OCI-M1 (cell line): ENCODE results near the gene CD2AP.
"Not testable (repeated sequence)": the region's sequence is repeated elsewhere in the genome, so short reads cannot be mapped to it uniquely, and the experiment has no call there.

Experiments used
- DNase-seq: peaks from one replicate; lab custom pipeline; 2025; lab: John Stamatoyannopoulos, UW

Gene CD2AP

GRCh38 chr6:47477497-47478232 lies at the start of gene CD2AP:
Gene CD2AP (plus strand): TSS chr6:47477789. CDS start chr6:47478245, 456 bp downstream.
- DNase-seq, result peak; percentile 95

DNA sequence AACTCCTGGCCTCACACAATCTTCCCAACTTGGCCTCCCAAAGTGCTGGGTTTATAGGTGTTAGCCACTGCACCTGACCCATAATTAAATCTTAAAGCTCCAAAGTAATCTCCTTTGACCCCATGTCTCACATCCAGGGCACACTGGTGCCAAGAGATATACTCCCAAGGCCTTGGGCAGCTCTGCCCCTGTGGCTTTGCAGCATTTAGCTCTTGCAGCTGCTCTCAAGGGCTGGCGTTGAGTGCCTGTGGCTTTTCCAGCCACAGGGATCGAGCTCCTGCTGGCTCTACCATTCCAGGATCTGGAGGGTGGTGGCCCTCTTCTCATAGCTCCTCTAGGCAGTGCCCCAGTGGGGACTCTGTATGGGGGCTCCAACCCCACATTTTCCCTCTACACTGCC lies 49.3 kb upstream of the CD2AP start:
- no peak for DNase-seq

- DNase-seq, result no peak
Observed at GRCh38 chr6:47428746-47429664, 48.6 kb upstream of the CD2AP start.

DNA sequence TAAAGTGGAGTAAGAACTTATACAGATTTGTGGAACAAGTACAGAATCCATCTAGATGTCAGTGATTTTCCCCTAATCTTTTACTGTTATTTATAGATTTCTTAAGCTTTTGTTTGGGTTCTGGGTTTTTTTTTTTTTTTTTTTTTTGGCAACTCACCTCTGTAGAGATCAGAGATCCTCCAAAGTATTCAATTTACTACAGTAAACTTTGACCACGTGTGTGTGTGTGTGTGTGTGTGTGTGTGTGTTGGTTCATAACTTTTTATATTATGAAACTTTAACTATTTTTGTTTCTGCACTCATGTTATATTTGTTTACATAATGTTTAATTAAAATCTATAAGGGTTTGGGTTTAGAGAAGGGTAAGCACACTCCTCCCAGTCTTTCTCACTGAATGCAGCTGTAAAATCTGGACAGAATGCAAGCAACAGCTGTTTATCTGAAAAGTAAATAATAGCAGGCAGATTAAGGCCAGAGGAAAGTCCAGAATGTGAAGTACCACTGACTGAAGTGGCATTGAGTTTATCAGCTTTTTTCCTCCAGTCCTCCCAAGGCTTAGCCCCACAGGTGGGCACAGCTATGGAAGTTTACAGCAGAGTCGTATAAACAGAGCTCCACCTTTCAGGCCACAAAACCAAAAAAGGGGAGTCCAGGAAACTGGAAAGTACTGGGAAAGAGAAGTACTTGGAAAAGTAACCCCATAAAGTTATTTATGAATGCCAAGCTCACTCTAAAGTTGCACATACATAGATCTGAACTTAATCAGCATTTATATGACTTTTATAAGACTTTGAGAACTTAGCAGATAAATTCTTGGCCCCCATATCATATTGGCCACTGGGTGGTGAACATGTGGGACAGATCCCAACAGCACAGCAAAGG lies 43.0 kb upstream of the CD2AP start:
- no peak for DNase-seq

DNA sequence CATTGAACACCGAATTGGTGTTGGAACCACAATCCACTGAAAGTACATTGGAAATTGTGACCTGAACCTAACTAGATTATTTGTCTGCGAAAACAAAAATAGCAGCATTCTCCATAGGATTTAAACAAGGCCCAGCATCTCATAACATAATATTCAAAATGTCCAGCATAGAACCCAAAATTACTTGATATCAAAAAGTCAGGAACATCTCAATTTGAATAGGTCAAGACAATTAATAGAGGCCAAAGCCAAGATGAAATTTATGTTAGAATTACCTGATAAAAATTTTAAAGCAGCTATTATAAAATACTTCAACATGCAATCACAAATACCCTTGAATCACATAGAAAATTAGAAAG lies 42.4 kb upstream of the CD2AP start:
- no peak for DNase-seq

- peak; percentile 69 for DNase-seq
Observed at GRCh38 chr6:47437592-47437991, 40.0 kb upstream of the CD2AP start.

DNA sequence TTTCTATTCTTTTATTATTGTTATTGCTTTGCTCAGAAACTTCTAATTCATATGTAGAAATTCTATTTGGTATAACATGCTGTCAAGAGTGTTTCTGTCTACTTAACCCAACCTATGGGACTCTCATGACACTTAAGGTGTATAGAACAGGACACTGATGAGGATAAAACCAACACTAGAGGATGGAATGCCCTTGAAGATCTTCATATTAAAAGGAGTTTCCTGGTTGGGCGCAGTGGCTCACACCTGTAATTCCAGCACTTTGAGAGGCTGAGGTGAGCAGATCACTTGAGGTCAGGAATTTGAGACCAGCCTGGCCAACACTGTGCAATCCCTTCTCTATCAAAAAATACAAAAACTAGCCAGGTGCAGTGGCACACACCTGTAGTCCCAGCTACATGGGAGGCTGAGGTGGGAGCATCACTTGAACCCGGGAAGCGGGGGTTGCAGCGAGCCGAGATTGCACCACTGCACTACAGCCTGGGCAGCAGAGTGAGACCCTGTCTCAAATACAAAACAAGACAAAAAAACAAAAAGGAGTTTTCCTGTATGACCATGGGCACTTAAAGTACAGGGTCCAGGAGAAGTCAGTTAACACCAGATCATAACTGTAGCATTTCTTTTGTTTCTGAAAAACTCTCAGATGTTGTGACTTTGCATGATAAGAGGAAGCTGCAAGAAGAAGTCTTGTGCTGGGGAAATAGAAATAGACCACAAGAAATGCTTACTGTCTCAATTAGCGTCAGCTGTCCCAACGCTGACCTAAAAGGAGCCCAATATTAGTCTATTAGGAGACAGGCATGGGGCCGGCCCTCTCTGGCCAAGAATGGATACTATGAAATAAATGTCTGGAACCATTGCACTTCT lies 38.9 kb upstream of the CD2AP start:
- DNase-seq, result peak; percentile 45

GRCh38 chr6:47439348-47439668 lies 38.3 kb upstream of the CD2AP start:
- no peak for DNase-seq

DNA sequence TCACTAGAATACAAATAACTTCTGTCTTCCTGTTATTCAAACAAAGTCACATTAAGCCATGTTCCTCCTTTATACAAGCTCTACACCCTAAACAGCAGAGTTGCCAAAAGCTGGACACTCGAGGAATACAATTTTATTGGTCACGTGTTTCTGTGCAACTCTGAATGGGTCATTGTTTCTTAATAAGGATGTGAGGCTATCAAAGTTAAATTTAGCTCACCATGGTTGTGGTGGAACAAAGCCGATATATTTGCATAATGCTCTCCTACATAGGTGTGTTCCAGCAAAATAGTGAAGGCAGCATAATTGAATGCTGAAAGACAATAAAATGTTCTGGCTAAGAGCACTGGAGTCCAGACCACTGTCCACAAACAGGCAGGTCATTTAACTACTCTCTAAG lies 36.9 kb upstream of the CD2AP start:
- no peak for DNase-seq

DNA sequence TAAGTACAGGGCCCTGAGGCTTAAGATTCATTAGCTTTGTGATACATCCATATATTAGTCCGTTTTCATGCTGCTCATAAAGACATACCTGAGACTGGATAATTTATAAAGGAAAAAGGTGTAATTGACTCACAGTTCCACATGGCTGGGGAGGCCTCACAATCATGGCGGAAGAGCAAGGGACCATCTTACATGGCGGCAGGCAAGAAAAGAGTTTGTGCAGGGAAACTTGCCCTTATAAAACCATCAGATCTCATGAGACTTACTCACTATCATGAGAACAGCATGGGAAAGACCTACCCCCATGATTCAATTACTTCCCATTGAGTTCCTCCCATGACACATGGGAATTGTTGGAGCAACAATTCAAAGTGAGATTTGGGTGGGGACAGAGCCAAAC lies 32.6 kb upstream of the CD2AP start:
- DNase-seq, result not testable (repeated sequence)

DNA sequence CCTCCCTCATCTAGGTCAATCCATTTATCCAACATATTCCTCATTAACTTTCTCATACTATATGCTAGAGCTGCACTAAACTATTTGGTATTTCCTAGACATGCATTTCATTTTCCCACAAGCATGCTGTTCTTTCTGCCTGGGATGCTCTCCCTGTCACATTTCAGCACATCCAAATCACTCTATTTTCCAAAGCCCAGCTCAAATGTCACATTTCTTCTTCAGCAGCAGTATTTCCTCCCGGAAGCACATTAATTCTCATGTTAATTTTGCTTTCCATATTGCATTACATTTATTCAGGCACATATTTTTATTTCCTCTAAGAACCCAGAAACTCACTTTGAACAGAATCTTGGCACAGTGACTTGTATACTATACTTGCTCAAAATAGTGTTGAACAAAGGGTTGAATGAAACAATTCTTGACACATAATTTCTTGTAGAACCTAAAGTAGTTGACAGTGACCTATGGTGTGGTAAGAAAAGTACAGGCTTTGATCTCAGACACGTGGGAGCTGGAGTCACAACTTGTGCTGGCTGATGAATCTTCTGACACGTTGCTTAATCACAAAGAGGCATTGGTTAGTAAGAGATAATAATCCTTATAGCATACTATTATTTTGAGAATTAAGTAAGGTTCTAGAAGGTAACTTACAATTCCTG lies 30.8 kb upstream of the CD2AP start:
- peak; percentile 66 for DNase-seq

- DNase-seq, result no peak
Observed at GRCh38 chr6:47447722-47448121, 29.9 kb upstream of the CD2AP start.

DNA sequence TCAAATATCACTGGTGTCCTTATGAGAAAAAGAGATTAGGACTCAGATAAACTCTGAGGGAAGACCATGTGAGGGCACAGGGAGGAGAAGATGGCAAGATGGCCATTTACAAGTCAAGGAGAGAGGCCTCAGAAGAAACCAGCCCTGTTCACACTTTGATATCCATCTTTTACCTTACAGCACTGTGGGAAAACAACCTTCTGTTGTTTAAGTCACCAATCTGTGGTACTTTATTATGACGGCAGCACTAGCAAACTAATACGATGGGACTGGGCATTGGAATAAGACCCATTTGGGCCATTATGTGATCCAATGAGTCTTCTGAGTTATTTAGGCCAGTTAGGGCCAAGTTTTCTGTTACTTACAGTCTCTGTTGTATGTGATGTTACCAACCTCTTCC lies 26.4 kb upstream of the CD2AP start:
- DNase-seq, result no peak

DNA sequence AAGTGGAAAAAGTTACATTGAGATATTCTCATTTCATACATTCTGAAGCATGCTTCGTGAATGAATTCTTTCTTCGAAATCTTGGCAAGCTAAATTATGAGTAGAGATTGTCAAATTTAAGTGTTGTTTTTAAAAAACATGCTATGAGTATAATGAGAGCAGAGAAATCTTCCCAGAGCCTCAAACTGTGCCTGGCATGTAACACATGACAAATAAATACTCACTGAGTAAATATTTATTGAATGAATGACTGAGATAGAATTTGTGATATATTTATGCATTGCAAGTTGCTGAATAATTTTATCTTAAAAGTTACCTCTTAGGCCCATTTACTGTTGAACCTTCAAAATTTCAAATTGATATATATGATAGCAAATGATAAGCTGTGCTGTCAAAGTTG lies 24.7 kb upstream of the CD2AP start:
- DNase-seq, result no peak

- no peak for DNase-seq
Observed at GRCh38 chr6:47453372-47453936, 24.1 kb upstream of the CD2AP start.

- no peak for DNase-seq
Observed at GRCh38 chr6:47454713-47455396, 22.7 kb upstream of the CD2AP start.

- DNase-seq, result no peak
Observed at GRCh38 chr6:47455533-47456209, 21.9 kb upstream of the CD2AP start.

GRCh38 chr6:47456536-47456975 lies 21.0 kb upstream of the CD2AP start:
- no peak for DNase-seq

DNA sequence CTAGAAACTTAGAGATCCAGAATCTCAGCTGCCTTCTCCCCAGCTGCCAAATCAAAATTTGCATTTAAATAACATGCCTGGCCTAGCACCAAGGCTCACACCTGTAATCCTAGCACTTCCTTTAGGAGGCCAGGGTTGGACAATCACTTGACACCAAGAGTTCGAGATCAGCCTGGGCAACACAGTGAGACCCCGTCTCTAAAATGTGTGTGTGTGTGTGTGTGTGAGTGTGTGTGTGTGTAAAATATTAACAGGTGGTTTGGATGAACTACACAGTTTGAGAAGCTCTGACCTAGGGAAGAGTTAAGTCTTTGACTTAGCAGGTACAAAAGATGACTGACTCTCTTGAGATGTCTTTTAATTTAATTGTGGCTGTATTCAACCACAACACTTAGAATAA lies 20.2 kb upstream of the CD2AP start:
- DNase-seq, result no peak
